ENCODE measurements around the gene VTI1B. TPM values are rescaled to one million over a fixed set of nuclear protein-coding genes. Genes with fewer than 3 reads are reported as not detected.

The VTI1B gene
- total and polyA plus RNA-seq, 12 donors = 52.2 to 108 (median 82.2) TPM

GRCh38 chr14:67646131-67646530, 28.3 kb downstream of the VTI1B start:
- no peak overlapping the region for H3K27ac ChIP-seq
- TF ChIP-seq CTCF (IDR thresholded peaks at IDR 0.05) (no peak), POLR2A (IDR thresholded peaks at IDR 0.05) (no peak)
- intact Hi-C loops (cut with DNase I) = no loop called here

GRCh38 chr14:67645414-67645813, 29.0 kb downstream of the VTI1B start:
- no peaks in the 10 kb centered on the region for H3K27me3 ChIP-seq
- DNase-seq = no peak
- WGBS, 4 donors = 88 to 92% (median 90%) methylated on average over 5 of the region's 5 CpGs
- intact Hi-C loops (cut with DNase I) = no loop called here
- no peak overlapping the region for H3K4me3 ChIP-seq
- TF ChIP-seq POLR2A (IDR thresholded peaks at IDR 0.05) = no peak
- no peak for TF ChIP-seq CTCF (IDR thresholded peaks at IDR 0.05)
- peaks cover 0 to 7% of the 10 kb centered on the region in 2 donors for H3K4me1 ChIP-seq (replicated peaks in 1 of 2)
- peaks cover 0 to 44% of the 10 kb centered on the region in 2 donors for H3K36me3 ChIP-seq (replicated peaks in 1 of 2)
- H3K9me3 ChIP-seq (replicated peaks in 1 of 3) = no peaks in the 10 kb centered on the region
- no peak overlapping the region for H3K27ac ChIP-seq

More at GRCh38 chr14:67646131-67646530, 28.3 kb downstream of the VTI1B start:
- Histone ChIP-seq H3K27me3 (no peaks in the 10 kb centered on the region), H3K4me1 (replicated peaks in 1 of 2) (peaks cover 0 to 7% of the 10 kb centered on the region in 2 donors), H3K36me3 (replicated peaks in 1 of 2) (peaks cover 0 to 52% of the 10 kb centered on the region in 2 donors), H3K4me3 (no peak overlapping the region), H3K9me3 (replicated peaks in 1 of 3) (no peaks in the 10 kb centered on the region)
- WGBS, 4 donors = 91 to 97% (median 93%) methylated on average over 3 of the region's 3 CpGs
- DNase-seq = no peak

DNA sequence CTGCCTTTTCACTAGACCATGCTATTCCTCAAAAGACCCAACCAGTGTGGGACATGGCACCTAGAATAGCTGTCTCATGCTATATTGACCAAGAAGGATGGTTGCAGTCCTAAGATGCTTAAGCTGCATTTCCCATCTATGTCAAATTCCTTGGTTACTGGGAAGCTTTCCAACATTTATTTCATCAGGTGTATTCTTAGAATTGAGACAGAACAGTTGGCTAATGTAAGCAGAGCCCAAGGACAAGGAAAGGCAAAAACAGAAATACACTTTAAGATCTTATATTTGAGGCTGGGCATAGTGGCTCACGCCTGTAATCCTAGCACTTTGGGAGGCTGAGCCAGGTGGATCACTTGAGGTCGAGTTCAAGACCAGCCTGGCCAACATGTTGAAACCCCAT, 30.0 kb downstream of the VTI1B start:
- Histone ChIP-seq H3K4me3 (no peak overlapping the region), H3K4me1 (replicated peaks in 1 of 2) (peaks cover 0 to 7% of the 10 kb centered on the region in 2 donors), H3K9me3 (replicated peaks in 1 of 3) (no peaks in the 10 kb centered on the region), H3K27ac (no peak overlapping the region), H3K36me3 (replicated peaks in 1 of 2) (peaks cover 0 to 34% of the 10 kb centered on the region in 2 donors), H3K27me3 (no peaks in the 10 kb centered on the region)
- TF ChIP-seq POLR2A (IDR thresholded peaks at IDR 0.05) (no peak), CTCF (IDR thresholded peaks at IDR 0.05) (no peak)
- 89 to 99% (median 95%) methylated on average over 2 of the region's 2 CpGs for WGBS, 4 donors
- DNase-seq = no peak
- intact Hi-C loops (cut with DNase I) = no loop called here

DNA sequence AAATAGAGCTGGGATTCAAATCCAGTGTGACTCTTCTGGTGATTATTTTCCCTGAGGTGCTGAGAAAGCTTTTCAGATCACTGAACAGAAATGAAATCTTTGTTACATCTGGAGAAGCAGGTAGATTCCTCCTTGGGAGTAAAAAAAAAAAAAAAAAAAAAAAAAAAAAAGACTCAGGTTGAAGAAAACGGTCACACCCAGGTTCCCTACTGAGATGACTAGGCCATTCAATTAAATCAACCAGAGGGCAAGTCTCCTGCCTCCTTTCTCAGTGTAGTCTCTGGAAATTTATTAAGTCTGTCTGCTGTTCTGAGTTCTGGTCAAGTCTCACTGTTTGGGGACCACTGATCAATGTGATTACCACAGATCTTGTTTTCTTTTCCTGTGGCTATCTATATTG, 30.7 kb downstream of the VTI1B start:
- Histone ChIP-seq H3K36me3 (replicated peaks in 1 of 2) (peaks cover 0 to 27% of the 10 kb centered on the region in 2 donors), H3K27ac (no peak overlapping the region), H3K9me3 (replicated peaks in 1 of 3) (no peaks in the 10 kb centered on the region), H3K4me3 (no peak overlapping the region), H3K4me1 (replicated peaks in 1 of 2) (peaks cover 0 to 3% of the 10 kb centered on the region in 2 donors), H3K27me3 (no peaks in the 10 kb centered on the region)
- DNase-seq = no peak
- 80 to 92% (median 85%) methylated on average over 1 of the region's 1 CpG for WGBS, 4 donors
- intact Hi-C loops (cut with DNase I) = no loop called here
- TF ChIP-seq CTCF (IDR thresholded peaks at IDR 0.05) (no peak), POLR2A (IDR thresholded peaks at IDR 0.05) (no peak)
